Spleen (tissue), 7 donors: ENCODE measurements around the gene CPTP.

ENCODE experiments used
- CTCF ChIP-seq, 11 experiments: fragments of 200-600 bp in 7 of 11; fragments of 450-650 bp in 4 of 11; sonication (generic) in 4 of 11; IDR thresholded peaks in 8 of 11; conservative IDR thresholded peaks in 3 of 11; 1 replicate in 7 of 11; 2 replicates in 4 of 11; pipeline versions ENCODE4 v1.4.0 to v1.8.0; 2016 to 2021; ENCODE audit warnings: antibody characterized with exemption in 11 of 11, inconsistent platforms in 4 of 11, mild to moderate bottlenecking in 1 of 11
- POLR2AphosphoS5 ChIP-seq, 3 donors: sonication (generic); formaldehyde crosslinking; IDR thresholded peaks; one replicate each; pipeline ENCODE4 v1.5.1; 2017; ENCODE audit warnings: antibody characterized with exemption in 3 of 3
- donor health status: DM: no; HTN: no; CAD: no; lungs with moderate emphysema.
- donor health status: DM: no; HTN: no; CAD: no.
- donor health status: DM: no; HTN: no; CAD: no.

DNA sequence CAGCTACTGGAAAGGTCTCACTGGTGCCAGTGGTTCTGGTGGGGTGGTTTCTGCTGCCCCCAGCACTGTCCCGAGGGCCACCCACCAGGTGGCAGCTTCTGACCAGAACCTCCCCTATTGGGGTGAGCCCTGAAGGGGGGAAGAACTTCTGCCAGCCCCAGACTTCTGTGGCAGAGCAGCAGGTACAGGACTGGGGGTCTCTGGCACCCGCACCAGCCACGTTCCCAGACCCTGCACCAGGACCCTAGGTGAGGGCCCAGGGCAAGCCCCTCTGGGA lies 14.6 kb upstream of the CPTP start:
- TF ChIP-seq CTCF (IDR thresholded peaks at IDR 0.05 in 8 of 11, conservative IDR thresholded peaks at IDR 0.05 in 3 of 11) (no peak), POLR2AphosphoS5 (IDR thresholded peaks at IDR 0.05) (peak in 1 of 3 donors; percentile 1)
